Kidney epithelial cell (primary cell): ENCODE data around the gene PLEKHB1. TPM values are rescaled to one million over a fixed set of nuclear protein-coding genes. Genes with fewer than 3 reads are reported as not detected.
A peak's percentile ranks its signal among the peaks of the same experiment; 100 is the strongest.

ENCODE experiments used
- DNase-seq: peaks from one replicate; pipeline ENCODE4 v3.0.0-alpha.2; 2010; ENCODE audit warnings: low read depth
- H3K27me3 ChIP-seq: 2 replicates; pipeline ENCODE4 v1.6.0; 2011; ENCODE audit warnings: low read length; ENCODE audit not compliant: control insufficient read depth, insufficient read depth
- H3K36me3 ChIP-seq: 2 replicates; pipeline ENCODE4 v1.5.1; 2011; ENCODE audit warnings: low read length; ENCODE audit not compliant: control insufficient read depth, insufficient read depth
- H3K4me3 ChIP-seq: 2 replicates; pipeline ENCODE4 v1.5.1; 2011; ENCODE audit warnings: low read depth, mild to moderate bottlenecking, control low read depth, low read length
- CTCF ChIP-seq: IDR thresholded peaks from 2 replicates; pipeline ENCODE4 v1.5.1; 2011; ENCODE audit warnings: mild to moderate bottlenecking, moderate library complexity, low read length, control low read depth, inconsistent platforms; ENCODE audit not compliant: insufficient read depth, poor library complexity, severe bottlenecking
- total RNA-seq: library from RNA; depleted of rRNA; stranded (reverse); fragments of >200 nt; gene quantifications from 2 replicates; pipeline ENCODE4 v1.2.3, GENCODE V29; 2015

PLEKHB1 gene
- total RNA-seq, 1 donor from 2014 or later: 3.5 TPM

DNA sequence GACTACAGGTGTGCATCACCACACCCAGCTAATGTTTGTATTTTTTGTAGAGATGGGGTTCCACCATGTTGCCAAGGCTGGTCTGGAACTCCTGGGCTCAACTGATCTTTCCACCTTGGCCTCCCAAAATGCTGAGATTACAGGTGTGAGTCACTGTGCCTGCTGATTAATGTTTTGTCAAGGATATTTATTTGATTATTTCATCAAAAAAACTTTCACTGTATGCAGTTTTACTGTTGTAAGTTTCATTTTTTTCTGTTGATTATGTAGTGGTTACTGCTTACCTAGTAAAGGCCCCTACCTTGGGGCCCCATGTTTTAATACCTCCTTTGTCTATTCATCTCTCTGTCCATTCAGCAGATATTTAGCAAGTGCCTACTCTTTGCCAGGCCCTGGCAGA is 31.8 kb upstream of the PLEKHB1 start:
- no peak for DNase-seq
- H3K4me3 ChIP-seq: no peak overlapping the region
- no peak for TF ChIP-seq CTCF

GRCh38 chr11:73622926-73623593 is 23.3 kb upstream of the PLEKHB1 start:
- no peak overlapping the region for H3K4me3 ChIP-seq

More for the DNA sequence above, 31.8 kb upstream of the PLEKHB1 start:
- Histone ChIP-seq H3K36me3 (no peaks in the 10 kb centered on the region), H3K27me3 (no peaks in the 10 kb centered on the region)

GRCh38 chr11:73623686-73624085 is 22.7 kb upstream of the PLEKHB1 start:
- Histone ChIP-seq H3K36me3 (no peaks in the 10 kb centered on the region), H3K27me3 (peaks cover 8% of the 10 kb centered on the region), H3K4me3 (no peak overlapping the region)
- TF ChIP-seq CTCF: no peak
- DNase-seq: no peak

More at GRCh38 chr11:73622926-73623593, 23.3 kb upstream of the PLEKHB1 start:
- no peak for TF ChIP-seq CTCF
- no peaks in the 10 kb centered on the region for H3K36me3 ChIP-seq
- DNase-seq: no peak
- H3K27me3 ChIP-seq: peaks cover 8% of the 10 kb centered on the region

- TF ChIP-seq CTCF: peak; percentile 91
- Histone ChIP-seq H3K36me3 (no peaks in the 10 kb centered on the region), H3K4me3 (no peak overlapping the region), H3K27me3 (peaks cover 8% of the 10 kb centered on the region)
- DNase-seq: peak; percentile 18
These were observed 20.6 kb upstream of the PLEKHB1 start for GRCh38 chr11:73625696-73626318.

DNA sequence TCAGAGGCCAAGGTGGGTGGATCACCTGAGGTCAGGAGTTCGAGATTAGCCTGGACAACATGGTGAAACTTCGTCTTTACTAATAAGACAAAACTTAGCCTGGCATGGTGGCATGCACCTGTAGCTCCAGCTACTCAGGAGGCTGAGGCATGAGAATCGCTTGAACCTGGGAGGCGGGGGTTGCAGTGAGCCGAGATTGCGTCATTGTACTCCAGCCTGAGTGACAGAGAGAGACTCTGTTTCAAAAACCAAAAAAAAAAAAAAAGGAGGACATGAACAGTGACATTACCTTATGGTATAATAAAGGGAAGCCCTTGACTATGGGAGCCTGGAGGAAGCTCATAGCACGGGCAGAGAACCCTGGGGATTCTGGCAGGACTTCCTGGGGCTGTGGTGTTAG is 16.5 kb upstream of the PLEKHB1 start:
- no peak for TF ChIP-seq CTCF
- H3K27me3 ChIP-seq: no peaks in the 10 kb centered on the region
- H3K4me3 ChIP-seq: no peak overlapping the region
- no peaks in the 10 kb centered on the region for H3K36me3 ChIP-seq
- no peak for DNase-seq

DNA sequence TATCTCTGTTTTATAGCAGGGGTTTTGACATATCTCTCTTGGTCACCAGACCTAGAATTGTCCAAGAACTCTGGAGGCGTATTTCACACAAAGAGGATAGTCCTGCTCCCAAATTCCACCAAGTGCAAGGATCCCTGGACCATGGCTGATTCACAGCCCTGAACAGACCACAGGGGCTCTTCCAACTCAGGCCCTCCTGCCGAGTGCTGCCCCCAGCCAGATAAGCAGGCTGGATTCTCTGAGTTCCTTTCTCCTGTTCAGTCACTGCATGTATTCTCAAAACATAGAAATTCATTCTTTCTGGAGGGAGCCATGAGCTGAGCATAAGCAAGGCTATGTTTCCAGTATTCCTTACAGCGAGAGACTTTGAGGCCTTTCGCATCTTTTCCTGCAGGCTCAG is 13.4 kb upstream of the PLEKHB1 start:
- Histone ChIP-seq H3K36me3 (no peaks in the 10 kb centered on the region), H3K27me3 (no peaks in the 10 kb centered on the region), H3K4me3 (no peak overlapping the region)
- TF ChIP-seq CTCF: no peak
- DNase-seq: no peak
